ENCODE data around the gene CHAD.

Gene CHAD

DNA sequence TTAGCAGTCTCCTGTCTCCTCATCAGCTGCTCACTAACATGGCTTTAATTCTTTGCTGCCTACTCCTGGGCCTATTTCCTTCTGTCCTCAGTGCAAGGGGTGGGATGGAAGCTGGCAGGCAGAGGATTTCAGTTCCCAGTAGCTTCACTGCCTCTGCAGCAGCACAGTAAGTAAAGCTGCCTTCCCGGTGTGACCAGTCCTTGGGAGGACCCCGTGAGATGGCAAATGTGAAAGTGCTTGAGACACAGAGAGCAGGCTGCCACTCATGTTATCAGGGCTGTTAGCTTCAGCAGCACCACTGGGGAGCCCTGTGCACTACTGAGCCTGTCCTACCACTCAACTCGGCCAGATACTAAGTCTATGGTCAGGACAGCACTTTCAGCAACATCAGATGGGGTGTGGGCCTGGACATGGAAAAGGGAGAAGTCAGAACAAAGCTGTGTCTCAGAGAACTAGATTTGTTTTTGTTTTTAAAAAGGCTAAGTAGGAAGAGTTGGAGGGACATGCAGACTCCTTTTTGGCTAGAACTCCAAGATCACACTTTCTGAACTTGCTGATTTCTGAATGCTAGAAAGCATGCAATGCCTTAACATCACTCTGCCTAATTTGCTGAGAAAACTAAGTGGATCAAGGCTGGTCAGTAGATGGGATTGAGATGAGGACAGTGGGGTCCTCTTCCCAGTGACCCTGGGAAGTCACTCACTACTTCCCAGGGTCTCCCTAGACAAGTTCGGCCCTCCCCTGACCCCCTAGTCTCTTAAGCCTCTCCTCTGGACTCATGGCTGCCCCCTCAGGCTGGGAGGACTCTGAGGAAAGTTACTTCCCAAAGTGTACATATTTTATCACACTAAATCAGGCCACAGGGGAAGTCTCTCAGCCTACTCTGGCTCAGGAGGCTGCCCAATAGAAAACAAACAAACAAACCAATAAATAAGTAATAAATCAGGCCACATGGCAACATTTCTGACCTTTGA, 41.6 kb downstream of the CHAD start (continued):
- TF ChIP-seq, protein P1, sequence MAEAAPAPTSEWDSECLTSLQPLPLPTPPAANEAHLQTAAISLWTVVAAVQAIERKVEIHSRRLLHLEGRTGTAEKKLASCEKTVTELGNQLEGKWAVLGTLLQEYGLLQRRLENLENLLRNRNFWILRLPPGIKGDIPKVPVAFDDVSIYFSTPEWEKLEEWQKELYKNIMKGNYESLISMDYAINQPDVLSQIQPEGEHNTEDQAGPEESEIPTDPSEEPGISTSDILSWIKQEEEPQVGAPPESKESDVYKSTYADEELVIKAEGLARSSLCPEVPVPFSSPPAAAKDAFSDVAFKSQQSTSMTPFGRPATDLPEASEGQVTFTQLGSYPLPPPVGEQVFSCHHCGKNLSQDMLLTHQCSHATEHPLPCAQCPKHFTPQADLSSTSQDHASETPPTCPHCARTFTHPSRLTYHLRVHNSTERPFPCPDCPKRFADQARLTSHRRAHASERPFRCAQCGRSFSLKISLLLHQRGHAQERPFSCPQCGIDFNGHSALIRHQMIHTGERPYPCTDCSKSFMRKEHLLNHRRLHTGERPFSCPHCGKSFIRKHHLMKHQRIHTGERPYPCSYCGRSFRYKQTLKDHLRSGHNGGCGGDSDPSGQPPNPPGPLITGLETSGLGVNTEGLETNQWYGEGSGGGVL (tag by site-specific recombination; IDR thresholded peaks at IDR 0.05), result no peak
- TF ChIP-seq ZNF433 (tag by site-specific recombination; IDR thresholded peaks at IDR 0.05; ENCODE audit: low read depth), result no peak
- TF ChIP-seq, protein P2, sequence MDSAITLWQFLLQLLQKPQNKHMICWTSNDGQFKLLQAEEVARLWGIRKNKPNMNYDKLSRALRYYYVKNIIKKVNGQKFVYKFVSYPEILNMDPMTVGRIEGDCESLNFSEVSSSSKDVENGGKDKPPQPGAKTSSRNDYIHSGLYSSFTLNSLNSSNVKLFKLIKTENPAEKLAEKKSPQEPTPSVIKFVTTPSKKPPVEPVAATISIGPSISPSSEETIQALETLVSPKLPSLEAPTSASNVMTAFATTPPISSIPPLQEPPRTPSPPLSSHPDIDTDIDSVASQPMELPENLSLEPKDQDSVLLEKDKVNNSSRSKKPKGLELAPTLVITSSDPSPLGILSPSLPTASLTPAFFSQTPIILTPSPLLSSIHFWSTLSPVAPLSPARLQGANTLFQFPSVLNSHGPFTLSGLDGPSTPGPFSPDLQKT (IDR thresholded peaks at IDR 0.05; ENCODE audit: borderline replicate concordance, low read depth, low read length), result no peak
- TF ChIP-seq ZNF354C (tag by site-specific recombination; IDR thresholded peaks at IDR 0.05; ENCODE audit: borderline replicate concordance, low read depth), result no peak
- TF ChIP-seq, protein P3, sequence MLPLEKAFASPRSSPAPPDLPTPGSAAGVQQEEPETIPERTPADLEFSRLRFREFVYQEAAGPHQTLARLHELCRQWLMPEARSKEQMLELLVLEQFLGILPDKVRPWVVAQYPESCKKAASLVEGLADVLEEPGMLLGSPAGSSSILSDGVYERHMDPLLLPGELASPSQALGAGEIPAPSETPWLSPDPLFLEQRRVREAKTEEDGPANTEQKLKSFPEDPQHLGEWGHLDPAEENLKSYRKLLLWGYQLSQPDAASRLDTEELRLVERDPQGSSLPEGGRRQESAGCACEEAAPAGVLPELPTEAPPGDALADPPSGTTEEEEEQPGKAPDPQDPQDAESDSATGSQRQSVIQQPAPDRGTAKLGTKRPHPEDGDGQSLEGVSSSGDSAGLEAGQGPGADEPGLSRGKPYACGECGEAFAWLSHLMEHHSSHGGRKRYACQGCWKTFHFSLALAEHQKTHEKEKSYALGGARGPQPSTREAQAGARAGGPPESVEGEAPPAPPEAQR (tag by site-specific recombination; IDR thresholded peaks at IDR 0.05), result no peak
- TF ChIP-seq, protein P4, sequence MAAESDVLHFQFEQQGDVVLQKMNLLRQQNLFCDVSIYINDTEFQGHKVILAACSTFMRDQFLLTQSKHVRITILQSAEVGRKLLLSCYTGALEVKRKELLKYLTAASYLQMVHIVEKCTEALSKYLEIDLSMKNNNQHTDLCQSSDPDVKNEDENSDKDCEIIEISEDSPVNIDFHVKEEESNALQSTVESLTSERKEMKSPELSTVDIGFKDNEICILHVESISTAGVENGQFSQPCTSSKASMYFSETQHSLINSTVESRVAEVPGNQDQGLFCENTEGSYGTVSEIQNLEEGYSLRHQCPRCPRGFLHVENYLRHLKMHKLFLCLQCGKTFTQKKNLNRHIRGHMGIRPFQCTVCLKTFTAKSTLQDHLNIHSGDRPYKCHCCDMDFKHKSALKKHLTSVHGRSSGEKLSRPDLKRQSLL (tag by site-specific recombination; IDR thresholded peaks at IDR 0.05), result no peak
- no peak for TF ChIP-seq ZNF664 (tag by site-specific recombination; IDR thresholded peaks at IDR 0.05)
- no peak for TF ChIP-seq ZNF19 (tag by site-specific recombination; IDR thresholded peaks at IDR 0.05; ENCODE audit: low read depth)
- no peak for TF ChIP-seq ZSCAN16 (tag by site-specific recombination; IDR thresholded peaks at IDR 0.05)
- no peak for TF ChIP-seq ZSCAN23 (tag by site-specific recombination; IDR thresholded peaks at IDR 0.05)
- TF ChIP-seq TRIM28 (IDR thresholded peaks at IDR 0.05; ENCODE audit: borderline replicate concordance, low read length), result no peak
- TF ChIP-seq, protein P5, sequence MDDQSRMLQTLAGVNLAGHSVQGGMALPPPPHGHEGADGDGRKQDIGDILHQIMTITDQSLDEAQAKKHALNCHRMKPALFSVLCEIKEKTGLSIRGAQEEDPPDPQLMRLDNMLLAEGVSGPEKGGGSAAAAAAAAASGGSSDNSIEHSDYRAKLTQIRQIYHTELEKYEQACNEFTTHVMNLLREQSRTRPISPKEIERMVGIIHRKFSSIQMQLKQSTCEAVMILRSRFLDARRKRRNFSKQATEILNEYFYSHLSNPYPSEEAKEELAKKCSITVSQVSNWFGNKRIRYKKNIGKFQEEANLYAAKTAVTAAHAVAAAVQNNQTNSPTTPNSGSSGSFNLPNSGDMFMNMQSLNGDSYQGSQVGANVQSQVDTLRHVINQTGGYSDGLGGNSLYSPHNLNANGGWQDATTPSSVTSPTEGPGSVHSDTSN (CRISPR knock-in tag; IDR thresholded peaks at IDR 0.05), result no peak
- TF ChIP-seq, protein P6, sequence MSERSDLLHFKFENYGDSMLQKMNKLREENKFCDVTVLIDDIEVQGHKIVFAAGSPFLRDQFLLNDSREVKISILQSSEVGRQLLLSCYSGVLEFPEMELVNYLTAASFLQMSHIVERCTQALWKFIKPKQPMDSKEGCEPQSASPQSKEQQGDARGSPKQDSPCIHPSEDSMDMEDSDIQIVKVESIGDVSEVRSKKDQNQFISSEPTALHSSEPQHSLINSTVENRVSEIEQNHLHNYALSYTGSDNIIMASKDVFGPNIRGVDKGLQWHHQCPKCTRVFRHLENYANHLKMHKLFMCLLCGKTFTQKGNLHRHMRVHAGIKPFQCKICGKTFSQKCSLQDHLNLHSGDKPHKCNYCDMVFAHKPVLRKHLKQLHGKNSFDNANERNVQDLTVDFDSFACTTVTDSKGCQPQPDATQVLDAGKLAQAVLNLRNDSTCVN (tag by site-specific recombination; optimal IDR thresholded peaks at IDR 0.05), result no peak
- TF ChIP-seq ZBTB8A (tag by site-specific recombination; IDR thresholded peaks at IDR 0.05), result no peak
- TF ChIP-seq ZNF571 (tag by site-specific recombination; IDR thresholded peaks at IDR 0.05), result no peak
- no peak for TF ChIP-seq ZNF311 (tag by site-specific recombination; IDR thresholded peaks at IDR 0.05; ENCODE audit: borderline replicate concordance)
- no peak for TF ChIP-seq ZBTB7A (tag by site-specific recombination; IDR thresholded peaks at IDR 0.05; ENCODE audit: low read depth)
- TF ChIP-seq ZNF530 (tag by site-specific recombination; IDR thresholded peaks at IDR 0.05; ENCODE audit: low read depth), result no peak
- TF ChIP-seq, protein P7, sequence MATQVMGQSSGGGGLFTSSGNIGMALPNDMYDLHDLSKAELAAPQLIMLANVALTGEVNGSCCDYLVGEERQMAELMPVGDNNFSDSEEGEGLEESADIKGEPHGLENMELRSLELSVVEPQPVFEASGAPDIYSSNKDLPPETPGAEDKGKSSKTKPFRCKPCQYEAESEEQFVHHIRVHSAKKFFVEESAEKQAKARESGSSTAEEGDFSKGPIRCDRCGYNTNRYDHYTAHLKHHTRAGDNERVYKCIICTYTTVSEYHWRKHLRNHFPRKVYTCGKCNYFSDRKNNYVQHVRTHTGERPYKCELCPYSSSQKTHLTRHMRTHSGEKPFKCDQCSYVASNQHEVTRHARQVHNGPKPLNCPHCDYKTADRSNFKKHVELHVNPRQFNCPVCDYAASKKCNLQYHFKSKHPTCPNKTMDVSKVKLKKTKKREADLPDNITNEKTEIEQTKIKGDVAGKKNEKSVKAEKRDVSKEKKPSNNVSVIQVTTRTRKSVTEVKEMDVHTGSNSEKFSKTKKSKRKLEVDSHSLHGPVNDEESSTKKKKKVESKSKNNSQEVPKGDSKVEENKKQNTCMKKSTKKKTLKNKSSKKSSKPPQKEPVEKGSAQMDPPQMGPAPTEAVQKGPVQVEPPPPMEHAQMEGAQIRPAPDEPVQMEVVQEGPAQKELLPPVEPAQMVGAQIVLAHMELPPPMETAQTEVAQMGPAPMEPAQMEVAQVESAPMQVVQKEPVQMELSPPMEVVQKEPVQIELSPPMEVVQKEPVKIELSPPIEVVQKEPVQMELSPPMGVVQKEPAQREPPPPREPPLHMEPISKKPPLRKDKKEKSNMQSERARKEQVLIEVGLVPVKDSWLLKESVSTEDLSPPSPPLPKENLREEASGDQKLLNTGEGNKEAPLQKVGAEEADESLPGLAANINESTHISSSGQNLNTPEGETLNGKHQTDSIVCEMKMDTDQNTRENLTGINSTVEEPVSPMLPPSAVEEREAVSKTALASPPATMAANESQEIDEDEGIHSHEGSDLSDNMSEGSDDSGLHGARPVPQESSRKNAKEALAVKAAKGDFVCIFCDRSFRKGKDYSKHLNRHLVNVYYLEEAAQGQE (tag by site-specific recombination; IDR thresholded peaks at IDR 0.05), result no peak
- TF ChIP-seq ZNF558 (tag by site-specific recombination; IDR thresholded peaks at IDR 0.05), result no peak
- TF ChIP-seq ZNF184 (tag by site-specific recombination; IDR thresholded peaks at IDR 0.05), result no peak
- TF ChIP-seq ZNF560 (tag by site-specific recombination; IDR thresholded peaks at IDR 0.05; ENCODE audit: borderline replicate concordance), result no peak
- peak; percentile 67 for TF ChIP-seq GLIS1 (tag by site-specific recombination; IDR thresholded peaks at IDR 0.05)
- no peak for TF ChIP-seq ZNF121 (tag by site-specific recombination; IDR thresholded peaks at IDR 0.05)
- TF ChIP-seq ZNF747 (tag by site-specific recombination; IDR thresholded peaks at IDR 0.05), result no peak
- TF ChIP-seq ZNF223 (tag by site-specific recombination; IDR thresholded peaks at IDR 0.05), result no peak
- TF ChIP-seq ZNF514 (tag by site-specific recombination; IDR thresholded peaks at IDR 0.05), result no peak
- no peak for TF ChIP-seq ZNF548 (tag by site-specific recombination; IDR thresholded peaks at IDR 0.05)
